Stimulated activated CD4-positive, alpha-beta T cell treated with anti-CD3 and anti-CD28 coated beads, Interleukin-2, amount 100 ng/mL, for 48 hours (primary cell): ENCODE data around the gene RPS29.
"Not testable (repeated sequence)": the region's sequence is repeated elsewhere in the genome, so short reads cannot be mapped to it uniquely, and the experiment has no call there.

Experiments
- DNase-seq, 2 donors: peaks; one replicate each; pipeline ENCODE4 v3.0.0-alpha.2; 2020

RPS29 gene

DNA sequence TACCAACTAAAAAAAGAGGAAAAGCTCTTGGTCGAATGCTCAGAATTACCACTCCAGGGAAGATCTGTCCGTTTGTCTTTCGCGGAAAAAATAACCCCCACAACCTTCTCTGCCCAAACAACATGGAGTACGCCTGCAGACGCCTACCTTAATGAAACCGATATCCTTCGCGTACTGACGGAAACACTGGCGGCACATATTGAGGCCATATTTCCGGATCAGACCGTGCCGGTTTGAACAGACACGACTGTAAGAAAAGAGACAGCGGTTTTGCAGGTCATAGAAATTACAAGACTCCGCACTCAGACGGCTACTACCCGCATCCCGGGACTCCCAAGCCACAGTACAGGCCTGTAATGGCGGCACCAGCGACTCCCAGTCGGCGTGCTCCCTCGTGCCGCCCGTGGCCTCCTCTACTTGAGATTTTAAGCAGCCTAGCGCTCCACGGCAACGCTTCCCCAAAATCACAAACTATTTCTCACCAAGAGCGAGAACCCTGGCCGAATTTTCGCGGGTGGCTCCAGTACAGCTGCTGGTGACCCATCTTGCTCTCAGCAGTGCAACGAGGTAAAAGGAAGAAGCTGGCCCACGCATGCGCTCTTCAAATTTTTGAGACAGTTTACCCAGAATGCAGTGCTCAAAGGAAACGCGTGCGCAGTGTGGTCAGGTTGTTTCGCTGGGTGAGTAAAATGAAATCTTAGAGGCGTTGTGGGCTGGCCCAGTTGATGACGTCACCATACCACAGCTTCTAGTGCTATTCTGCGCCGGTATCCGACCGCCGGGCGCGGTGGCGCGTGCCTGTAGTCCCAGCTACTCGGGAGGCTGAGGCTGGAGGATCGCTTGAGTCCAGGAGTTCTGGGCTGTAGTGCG lies at the start of gene RPS29:
Gene RPS29, minus strand, starts transcription at position 578 of the 870 bp plus-strand sequence. Its CDS starts 34 bp downstream, at position 544.
- peak; percentile 97 to 99 for DNase-seq

DNA sequence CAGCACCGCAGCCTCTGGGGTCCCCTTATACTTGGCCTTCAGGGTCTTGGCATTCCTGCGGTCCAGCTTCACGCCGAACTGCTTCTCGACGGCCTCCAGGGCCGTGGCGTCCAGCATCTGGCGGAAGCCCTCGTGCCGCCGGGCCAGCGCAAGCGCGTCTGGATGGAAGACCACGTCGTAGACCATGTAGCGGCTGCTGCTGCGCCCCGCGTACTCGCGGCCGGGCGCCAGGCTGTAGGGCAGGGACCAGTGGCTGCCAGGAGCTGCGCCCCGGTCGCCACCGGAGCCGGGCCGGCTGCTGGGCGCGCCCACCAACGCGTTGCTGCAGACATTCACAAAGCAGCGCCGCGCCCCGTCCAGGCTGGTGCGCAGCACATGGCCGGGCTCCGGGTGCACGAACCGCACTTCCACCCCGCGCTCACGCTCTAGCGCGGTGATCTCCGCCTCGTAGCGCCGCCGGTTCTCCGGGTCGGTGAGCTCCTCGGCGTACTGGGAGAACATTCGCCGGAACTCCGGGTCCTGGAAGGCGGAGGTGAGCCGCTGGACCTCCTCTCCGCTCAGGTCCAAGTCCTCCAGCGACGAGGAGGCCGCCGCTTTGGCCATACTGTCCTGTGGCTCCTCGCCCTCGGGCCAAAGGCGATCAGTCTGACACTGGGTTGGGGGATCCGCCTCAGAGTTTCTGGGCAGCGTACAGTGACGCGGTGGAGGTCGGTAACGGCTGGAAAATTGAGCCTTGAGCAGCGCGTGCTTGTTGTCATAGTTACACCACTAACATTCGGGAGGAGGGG lies 48.6 kb upstream of the RPS29 start, which contains the start of gene DNAAF2:
Gene DNAAF2, minus strand, starts transcription at position 698 of the 788 bp plus-strand sequence. Its CDS starts 95 bp downstream, at position 603.
- DNase-seq: peak; percentile 48 to 51

DNA sequence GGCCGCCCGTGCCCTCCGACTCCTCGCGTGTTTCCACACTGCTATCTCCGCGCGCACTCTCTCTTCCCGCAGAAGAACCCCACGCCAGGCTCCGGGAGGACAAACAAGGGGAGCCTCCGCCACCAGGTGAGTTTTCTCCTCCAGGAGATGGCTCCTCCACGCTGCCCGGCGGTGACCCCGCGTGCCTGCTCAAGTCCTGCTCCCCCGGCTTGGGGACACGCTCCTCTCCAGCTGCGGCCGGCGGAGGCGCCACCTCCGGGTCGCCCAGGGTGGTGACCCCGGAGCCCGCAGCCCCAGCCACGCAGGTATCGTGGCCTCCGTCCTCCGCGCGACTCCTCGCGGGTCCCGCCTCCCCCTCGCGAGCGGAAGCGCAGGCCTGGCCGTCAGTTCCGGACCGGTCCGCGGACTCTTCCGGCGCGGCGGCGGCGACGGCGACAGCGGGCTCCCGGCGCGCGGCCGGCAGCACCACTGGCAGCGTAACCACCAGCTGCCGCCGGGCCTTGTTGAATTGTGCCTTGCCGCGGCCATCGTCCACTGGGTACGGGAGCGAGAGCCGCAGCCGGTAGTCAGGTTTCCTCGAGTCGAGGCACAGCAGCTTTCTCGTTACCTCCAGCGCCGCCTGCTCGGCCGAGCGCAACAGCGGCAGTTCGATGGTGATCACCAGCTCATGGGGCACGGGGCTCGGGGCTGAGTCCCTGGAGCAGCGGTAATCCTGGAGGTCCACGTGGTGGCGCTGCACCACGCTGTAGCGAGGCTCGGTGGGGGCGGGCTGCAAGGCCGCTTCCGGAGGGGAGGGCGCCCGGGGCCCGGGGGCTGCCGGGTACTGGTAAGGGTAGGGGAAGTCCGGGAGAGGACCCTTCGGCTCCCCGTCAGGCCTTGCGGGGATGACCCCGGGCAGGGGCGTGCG lies 47.7 kb upstream of the RPS29 start:
- DNase-seq: peak; percentile 87 to 91

DNA sequence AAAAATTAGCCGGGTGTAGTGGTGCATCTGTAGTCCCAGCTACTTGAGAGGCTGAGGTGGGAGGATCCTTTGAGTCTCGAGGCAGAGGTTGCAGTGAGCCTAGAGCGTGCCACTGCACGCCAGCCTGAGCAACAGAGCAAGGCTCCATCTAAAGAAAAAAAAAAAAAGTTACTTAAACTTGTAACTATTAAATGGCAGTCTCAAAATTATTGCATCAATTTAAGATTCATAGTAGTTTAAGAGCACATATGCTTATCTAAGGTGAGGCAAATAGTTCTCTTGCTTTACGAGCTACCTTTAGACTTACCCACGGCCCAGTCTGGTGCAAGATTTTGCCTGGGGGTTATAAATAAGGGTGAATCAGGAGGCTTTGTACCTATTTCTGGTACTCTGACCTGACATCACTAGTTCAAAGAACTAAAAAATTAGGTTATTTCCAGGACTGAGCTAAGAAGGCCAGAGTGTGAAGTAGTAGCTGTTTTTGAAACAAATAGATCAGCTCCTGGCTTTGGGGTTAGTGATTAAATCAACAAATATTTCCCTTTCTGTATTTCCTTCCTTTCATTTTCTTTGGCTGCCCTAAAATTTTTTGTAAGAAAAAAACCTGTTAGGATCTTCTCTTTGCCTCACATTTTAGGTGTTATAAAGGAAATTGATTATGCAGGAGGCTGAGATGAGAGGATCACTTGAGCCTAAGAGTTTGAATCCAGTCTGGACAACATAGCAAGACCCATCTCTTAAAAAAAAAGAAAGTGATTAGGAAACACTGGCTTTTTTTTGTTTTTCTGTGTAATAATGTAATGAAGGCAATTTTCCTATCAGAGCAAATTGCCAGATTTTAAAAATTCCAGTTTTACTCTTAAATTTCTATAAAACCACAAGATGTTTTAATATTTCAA lies 38.0 kb upstream of the RPS29 start:
- no peak for DNase-seq

DNA sequence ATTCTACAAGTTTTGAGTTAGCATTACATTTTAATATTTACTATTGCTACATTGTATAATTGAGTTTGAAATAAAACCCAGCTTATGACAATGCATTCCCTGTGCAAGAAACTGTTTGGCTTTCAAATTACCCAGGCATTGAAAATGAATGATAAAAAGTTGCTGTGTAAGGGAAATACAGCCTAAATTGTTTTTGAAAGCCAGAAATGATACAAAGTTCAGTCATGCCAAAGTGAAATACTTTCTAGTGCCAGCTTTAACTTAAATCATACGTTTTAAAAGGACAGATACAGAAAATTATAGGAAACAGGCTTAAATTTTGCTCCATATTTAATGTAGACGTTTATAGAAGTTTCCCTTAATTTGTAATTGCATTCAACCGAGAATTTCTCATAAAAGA lies 37.2 kb upstream of the RPS29 start:
- DNase-seq: no peak

DNA sequence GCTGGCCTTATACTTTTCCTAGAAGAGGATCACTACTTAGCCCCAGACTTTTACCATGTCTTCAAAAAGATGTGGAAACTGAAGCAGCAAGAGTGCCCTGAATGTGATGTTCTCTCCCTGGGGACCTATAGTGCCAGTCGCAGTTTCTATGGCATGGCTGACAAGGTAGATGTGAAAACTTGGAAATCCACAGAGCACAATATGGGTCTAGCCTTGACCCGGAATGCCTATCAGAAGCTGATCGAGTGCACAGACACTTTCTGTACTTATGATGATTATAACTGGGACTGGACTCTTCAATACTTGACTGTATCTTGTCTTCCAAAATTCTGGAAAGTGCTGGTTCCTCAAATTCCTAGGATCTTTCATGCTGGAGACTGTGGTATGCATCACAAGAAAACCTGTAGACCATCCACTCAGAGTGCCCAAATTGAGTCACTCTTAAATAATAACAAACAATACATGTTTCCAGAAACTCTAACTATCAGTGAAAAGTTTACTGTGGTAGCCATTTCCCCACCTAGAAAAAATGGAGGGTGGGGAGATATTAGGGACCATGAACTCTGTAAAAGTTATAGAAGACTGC lies 35.9 kb upstream of the RPS29 start:
- no peak for DNase-seq

DNA sequence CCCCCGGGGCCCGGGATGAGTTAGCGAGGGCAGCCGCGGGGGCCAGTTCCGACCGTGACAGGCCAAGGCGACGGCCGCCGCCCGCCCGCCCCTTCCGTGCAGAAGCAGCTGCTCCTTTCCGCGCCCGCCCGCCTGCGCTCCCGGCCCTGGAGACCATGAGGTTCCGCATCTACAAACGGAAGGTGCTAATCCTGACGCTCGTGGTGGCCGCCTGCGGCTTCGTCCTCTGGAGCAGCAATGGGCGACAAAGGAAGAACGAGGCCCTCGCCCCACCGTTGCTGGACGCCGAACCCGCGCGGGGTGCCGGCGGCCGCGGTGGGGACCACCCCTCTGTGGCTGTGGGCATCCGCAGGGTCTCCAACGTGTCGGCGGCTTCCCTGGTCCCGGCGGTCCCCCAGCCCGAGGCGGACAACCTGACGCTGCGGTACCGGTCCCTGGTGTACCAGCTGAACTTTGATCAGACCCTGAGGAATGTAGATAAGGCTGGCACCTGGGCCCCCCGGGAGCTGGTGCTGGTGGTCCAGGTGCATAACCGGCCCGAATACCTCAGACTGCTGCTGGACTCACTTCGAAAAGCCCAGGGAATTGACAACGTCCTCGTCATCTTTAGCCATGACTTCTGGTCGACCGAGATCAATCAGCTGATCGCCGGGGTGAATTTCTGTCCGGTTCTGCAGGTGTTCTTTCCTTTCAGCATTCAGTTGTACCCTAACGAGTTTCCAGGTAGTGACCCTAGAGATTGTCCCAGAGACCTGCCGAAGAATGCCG lies 35.1 kb upstream of the RPS29 start:
- DNase-seq: peak in 1 of 2 donors; percentile 46

DNA sequence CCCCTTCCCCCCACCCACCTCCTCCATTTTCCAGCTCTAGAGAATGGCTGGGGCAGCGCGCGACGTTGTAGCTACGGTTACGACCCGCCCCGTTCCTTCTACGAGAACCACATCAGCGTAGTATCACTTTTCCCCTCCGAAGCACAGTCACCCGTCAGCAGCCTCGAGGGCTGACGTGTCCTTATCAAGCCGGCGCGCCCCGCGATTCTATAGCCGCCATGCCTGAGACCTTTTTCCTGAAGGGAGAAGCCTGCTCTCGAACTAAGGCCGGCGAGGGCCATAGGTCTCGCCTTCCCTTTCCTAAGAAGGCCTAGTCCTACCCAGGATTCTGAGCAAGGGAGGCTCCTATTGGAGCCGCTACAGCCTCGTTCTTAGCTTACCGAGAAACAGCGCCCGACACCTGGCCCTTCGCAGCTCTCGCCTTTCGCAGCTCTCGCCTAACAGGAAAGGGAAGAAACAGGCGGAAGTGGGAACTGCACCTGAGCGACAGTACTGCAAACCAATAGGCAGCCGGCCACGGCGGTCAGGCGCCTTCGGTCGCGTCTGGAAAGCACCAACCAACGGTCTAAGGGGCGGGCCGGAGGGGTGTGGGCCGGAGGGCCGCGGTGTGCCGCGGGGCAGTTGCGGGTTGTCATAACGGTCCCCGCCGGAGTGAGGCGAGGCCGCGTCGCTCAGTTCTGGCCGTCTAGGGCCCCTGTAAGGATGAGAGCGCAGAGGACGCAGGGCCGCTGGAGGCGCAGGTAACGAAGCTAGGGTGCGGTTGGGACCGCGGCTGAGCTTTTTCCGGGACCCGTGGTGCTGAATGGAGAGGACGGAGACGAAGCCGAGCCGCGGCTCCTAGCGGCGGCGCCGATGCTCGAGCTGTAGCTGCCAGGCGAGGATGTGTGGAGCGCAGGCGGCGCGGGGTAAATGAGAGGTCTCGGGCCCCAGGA lies 34.3 kb upstream of the RPS29 start, which contains the start of the genes MGAT2 and RPL36AL:
Gene MGAT2, plus strand, starts transcription at position 618 of the 932 bp plus-strand sequence. CDS start 470 bp downstream, outside the sequence.
Gene RPL36AL, minus strand, starts transcription at position 445 of the 932 bp plus-strand sequence. CDS start 1,522 bp downstream, outside the sequence.
- DNase-seq: peak; percentile 89 to 90

DNA sequence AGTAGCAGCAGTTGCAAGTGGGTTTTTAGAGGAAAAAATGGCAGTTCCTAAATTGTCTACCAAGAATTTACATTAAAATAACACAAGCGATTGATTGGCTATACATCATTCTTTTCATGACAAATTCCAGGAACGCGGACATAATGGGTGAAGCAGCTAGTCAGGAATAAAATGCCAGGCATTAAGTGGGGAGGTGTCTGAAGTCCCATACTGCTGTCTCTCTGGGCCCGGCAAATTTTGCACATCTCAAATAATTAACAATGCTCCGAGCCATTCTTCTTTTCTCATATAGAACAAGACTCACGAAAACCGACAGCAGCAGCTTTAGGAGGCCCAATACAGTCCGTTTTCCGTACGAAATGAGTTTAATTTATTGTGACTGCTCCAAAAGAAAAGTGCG lies 33.5 kb upstream of the RPS29 start:
- DNase-seq: no peak

DNA sequence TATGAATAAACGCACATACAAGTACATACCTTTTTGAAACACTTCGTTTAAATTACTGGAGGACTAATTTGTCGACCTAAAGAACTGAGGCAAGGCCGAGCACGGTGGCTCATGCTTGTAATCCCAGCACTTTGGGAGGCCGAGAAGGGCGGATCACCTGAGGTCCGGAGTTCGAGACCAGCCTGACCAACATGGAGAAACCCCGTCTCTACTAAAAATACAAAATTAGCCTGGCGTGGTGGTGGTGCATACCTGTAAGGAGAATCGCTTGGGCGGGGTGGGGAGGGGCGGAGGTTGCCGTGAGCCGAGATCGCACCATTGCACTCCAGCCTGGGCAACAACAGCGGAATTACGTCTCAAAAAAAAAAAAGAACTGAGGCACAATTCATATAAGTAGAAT lies 33.1 kb upstream of the RPS29 start:
- DNase-seq: not testable (repeated sequence)

DNA sequence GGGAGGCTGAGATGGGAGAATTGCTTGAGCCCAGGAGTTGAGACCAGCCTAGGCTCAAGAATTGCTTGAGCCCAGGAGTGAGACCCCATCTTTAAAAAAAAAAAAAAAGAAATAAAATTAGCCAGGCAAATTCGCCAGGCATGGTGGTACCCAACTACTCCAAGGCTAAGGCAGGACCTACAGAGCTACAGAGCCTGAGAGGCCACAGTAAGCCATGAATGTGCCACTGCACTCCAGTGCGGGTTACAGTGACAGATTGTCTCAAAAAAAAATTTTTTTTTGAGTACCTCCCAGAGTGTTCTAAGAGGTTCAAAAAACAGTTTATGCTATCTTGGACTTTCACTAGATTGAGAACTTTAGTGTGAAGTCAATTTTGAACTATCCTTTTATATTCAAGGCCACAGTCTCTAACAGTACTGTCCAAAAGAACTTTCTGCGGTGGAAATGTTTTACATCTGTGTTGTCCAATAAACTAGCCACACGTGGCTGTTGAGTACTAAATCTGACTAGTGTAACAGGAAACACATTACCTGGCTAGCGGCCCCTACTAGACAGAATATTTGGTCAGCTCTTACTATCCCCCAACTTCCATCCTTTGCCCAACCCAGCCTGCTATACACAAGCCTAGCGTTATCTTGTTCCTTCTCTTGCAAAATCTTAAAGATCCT lies 31.8 kb upstream of the RPS29 start:
- DNase-seq: no peak

DNA sequence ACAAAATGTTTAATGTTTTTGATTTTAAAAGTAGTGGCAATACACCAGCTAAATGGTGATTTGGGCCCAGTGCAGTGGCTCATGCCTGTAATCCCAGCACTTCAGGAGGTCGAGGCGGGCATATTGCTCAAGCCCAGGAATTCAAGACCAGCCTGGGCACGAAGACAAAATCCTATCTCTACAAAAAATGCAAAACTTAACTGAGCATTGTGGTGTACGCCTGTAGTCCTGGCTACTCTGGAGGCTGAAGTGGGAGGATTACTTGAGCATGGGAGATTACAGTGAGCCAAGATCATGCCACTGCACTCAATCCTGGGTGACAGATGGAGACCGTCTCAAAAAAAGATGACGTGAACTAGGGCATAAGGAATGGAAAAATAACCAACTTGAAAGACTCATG lies 29.6 kb upstream of the RPS29 start:
- no peak for DNase-seq

DNA sequence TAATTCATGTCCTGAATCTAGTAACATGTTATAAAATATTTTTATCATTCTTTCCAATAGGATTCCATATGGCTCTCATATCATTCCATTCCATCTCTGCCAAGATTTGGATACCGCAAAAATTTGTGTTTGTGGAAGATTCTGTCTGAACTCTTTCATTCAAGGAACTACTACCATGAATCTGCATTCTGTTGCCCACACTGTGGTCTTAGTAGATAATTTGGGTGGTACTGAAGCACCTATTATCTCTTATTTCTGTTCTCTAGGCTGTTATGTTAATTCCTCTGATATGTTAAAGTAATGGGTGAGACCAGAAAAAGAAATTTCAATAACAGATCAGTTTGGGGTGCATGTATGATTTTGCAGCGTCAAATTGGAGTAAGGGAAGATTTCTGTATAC lies 28.0 kb upstream of the RPS29 start:
- no peak for DNase-seq

DNA sequence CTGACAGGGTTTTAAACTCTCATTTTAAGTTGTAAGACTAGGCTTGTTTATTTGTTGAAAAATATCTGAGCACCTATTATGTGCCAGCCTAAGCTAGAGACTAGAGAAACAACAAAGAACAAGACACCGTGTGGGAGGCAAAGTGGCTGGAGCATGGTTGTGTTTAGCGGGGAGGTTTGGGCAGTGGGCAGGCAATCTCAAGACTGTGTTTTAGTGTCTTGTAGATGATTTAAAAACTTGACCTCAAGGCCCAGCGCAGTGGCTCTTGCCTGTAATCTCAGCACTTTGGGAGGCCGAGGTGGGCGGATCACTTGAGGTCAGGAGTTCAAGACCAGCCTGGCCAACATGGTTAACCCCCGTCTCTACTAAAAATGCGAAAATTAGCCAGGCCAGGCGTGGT lies 26.5 kb upstream of the RPS29 start:
- DNase-seq: no peak

DNA sequence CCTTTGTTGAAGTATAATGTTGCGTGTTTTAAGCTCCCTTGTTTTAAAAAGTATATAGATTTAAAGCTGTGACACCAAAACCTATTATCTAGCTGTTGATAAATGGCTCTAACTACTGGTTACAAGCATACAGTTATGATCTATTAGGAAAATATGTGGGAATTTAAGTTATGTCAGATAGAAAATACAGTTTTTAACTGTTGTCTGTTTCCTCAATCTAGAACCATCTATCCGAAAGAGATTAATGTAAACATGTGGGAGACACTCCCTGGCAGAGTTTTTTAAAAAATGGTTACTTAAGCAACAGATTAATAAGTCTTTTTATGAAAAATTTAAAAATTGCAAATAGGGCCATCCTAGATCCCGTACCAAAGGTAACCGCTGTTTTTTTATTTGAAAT lies 26.1 kb upstream of the RPS29 start:
- DNase-seq: no peak

DNA sequence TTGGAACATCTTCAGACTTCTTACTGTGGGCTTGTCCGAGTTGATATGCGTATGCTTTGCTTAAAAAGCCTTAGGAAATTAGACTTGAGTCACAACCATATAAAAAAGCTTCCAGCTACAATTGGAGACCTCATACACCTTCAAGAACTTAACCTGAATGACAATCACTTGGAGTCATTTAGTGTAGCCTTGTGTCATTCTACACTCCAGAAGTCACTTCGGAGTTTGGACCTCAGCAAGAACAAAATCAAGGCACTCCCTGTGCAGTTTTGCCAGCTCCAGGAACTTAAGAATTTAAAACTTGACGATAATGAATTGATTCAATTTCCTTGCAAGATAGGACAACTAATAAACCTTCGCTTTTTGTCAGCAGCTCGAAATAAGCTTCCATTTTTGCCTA lies 21.4 kb upstream of the RPS29 start:
- no peak for DNase-seq

DNA sequence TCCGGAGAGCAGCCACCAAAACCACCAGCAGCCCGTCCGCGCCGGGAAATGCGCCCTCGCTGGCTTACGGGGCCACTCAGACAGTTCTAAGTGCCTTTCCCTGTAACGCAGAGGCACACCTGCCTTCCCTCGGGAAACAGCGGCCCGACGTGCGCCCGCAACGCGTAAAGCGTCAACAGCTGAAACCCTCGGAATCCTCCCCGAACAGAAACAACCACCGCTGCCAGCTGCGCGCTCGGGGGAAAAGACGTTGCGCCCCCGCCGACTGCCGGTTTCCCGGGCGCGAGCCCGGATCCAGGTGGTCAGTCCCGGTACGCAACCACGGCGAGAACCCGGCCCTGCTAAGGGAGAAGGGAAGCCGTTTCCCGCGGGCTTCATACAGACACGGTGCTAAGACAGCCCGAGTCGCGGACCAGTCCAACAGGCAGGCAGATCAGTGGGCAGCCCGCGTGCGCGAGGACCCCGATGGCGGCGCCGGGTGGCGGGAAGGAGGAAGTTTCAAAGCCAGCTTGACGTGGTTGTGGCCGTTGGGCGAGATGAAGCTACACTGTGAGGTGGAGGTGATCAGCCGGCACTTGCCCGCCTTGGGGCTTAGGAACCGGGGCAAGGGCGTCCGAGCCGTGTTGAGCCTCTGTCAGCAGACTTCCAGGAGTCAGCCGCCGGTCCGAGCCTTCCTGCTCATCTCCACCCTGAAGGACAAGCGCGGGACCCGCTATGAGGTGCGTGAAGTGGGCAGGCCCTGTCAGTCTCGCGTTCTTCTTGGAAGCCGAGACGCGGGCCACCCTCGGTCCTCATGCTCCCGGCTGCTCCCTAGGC lies 12.5 kb upstream of the RPS29 start, which contains the start of gene LRR1:
Gene LRR1, plus strand, starts transcription at position 456 of the 816 bp plus-strand sequence. Its CDS starts 81 bp downstream, at position 537.
- peak; percentile 85 to 89 for DNase-seq

DNA sequence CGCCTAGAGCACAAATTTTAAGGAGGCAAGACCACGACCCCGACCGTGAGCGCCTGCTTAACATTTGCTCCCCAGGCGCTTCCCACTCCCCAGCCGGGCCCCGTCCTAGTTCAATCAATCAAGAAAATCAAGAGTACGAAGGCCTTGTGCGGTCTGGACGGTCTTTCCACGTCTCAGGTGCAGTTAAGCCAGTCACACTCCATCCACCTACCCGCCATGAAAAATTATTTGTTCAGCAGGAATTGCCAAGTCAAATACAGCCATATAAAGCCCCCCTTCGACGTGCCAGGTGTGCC lies 12.0 kb upstream of the RPS29 start:
- DNase-seq: no peak
